ENCODE measurements around the gene FAM187B. TPM values are rescaled to one million over a fixed set of nuclear protein-coding genes. Genes with fewer than 3 reads are reported as not detected.

The FAM187B gene
- total RNA-seq, 1 experiment from 2014 or later = not detected

GRCh38 chr19:35266520-35267352 lies 38.2 kb upstream of the FAM187B start:
- Histone ChIP-seq H3K4me3 (ENCODE audit: insufficient read depth, low read depth, low read length) (peak overlapping the region; percentile 59), H3K27me3 (ENCODE audit: control insufficient read depth, insufficient read depth, low read length) (no peaks in the 10 kb centered on the region), H3K36me3 (replicated peaks; ENCODE audit: control insufficient read depth, insufficient read depth, low read length) (peaks cover 26% of the 10 kb centered on the region)
- DNase-seq = peak; percentile 81

DNA sequence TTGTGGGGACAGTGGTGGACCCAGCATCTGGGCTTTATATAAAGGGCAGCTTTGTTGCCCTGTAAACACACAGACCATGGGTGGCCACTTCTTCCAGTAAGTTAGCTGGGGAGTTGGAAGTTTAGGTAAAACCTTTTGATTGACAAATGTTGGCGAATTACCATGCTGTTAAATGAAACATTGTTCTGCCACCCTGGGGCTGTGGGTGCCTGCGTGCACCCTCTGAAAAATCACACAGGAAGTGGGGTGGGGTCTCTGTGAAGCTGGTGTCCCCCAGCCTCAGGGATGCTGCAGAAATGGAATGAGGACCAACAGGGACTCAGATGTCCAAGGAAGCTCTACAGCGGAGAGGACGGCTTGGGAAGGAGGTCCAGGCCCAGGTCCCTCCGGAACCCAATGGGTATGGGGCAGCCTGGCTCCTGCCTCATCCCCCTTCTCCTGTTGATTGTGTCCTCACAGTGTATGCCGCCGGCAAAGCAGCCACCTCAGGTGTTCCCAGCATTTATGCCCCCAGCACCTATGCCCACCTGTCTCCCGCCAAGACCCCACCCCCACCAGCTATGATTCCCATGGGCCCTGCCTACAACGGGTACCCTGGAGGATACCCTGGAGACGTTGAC lies 37.5 kb upstream of the FAM187B start:
- Histone ChIP-seq H3K4me3 (ENCODE audit: insufficient read depth, low read depth, low read length) (no peak overlapping the region), H3K27me3 (ENCODE audit: control insufficient read depth, insufficient read depth, low read length) (no peaks in the 10 kb centered on the region), H3K36me3 (replicated peaks; ENCODE audit: control insufficient read depth, insufficient read depth, low read length) (peaks cover 19% of the 10 kb centered on the region)
- no peak for DNase-seq

DNA sequence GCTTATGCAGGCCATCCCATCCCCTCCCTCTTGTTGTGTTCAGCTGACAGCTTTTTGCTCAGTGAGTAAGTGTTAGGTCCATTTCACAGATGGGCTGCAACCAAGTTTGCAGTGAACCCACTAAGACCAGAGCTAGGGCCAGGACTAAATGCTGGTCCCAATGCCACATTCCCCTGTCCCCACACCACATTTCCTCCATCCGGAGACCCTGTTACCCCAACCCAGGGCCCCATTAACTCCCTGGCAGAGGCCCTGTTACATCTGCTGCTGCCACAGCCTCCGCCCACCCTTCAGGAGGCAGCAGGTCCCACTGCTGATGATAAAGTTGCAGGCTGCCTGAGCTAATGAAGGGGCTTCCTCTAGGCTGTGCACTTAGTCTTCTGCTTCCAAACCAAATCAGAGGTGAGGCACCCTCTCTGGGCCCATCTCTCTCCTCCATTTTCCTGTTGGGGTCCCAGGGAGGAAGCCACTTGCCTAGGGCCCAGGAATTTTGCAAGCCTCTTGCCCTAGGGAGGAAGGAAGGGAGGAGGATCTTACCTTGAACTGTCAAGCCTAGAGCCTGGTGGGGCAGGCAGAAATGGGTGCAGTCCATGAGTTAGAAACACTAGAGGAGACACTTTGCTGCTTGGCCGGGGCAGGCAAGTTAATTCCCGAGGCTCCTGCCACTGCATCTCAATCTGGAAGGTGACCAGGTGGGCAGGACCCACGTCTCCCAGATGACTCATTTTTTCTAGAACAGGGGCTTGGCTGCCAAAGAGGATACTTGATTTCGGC lies 36.8 kb upstream of the FAM187B start:
- Histone ChIP-seq H3K36me3 (replicated peaks; ENCODE audit: control insufficient read depth, insufficient read depth, low read length) (peaks cover 17% of the 10 kb centered on the region), H3K4me3 (ENCODE audit: insufficient read depth, low read depth, low read length) (no peak overlapping the region), H3K27me3 (ENCODE audit: control insufficient read depth, insufficient read depth, low read length) (no peaks in the 10 kb centered on the region)
- peak; percentile 26 for DNase-seq

DNA sequence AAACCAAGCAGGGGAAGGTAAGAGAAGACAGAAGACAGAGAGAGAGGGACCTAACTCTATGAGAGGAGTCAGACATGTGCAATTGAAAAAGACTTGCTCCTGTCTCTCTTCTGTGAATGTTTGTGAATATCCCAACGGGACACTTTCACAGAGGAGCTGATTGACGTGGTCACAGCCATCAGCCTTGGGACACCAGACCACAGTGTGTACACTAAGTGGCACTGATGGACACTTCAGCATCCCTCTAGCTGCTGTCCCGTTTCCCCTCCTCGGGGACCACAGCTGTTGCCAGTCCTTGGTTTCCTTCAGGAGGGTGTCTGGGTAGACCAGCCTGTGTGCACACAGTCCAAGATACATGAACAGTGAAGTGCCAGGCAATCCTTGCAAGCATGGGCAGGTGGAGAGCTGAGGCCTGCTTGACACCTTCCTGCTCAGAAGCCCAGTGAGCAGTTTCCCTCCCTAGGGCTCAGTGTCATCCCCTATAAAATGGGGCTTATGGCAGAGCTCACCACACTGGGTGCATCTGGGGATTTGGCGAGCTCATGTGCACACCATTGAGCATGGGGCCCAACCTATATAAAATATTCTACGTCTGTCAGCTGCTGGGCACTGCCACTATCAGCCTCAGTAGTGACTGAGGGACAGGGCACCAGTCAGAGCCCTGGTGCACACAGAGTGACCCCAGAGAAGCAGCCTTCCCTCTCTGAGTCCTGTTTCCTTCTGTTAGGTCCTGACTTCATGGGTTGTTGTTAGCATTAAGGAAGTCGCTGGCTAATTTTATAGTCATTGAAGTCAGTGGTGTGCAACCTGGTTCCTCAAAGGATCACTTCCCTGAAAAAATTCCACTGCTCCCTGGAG lies 36.0 kb upstream of the FAM187B start:
- Histone ChIP-seq H3K36me3 (replicated peaks; ENCODE audit: control insufficient read depth, insufficient read depth, low read length) (peaks cover 21% of the 10 kb centered on the region), H3K4me3 (ENCODE audit: insufficient read depth, low read depth, low read length) (no peak overlapping the region), H3K27me3 (ENCODE audit: control insufficient read depth, insufficient read depth, low read length) (no peaks in the 10 kb centered on the region)
- DNase-seq = peak; percentile 10

- Histone ChIP-seq H3K4me3 (ENCODE audit: insufficient read depth, low read depth, low read length) (no peak overlapping the region), H3K27me3 (ENCODE audit: control insufficient read depth, insufficient read depth, low read length) (no peaks in the 10 kb centered on the region), H3K36me3 (replicated peaks; ENCODE audit: control insufficient read depth, insufficient read depth, low read length) (peaks cover 27% of the 10 kb centered on the region)
- peak; percentile 65 for DNase-seq
These were observed 33.7 kb upstream of the FAM187B start for GRCh38 chr19:35262101-35262761.

DNA sequence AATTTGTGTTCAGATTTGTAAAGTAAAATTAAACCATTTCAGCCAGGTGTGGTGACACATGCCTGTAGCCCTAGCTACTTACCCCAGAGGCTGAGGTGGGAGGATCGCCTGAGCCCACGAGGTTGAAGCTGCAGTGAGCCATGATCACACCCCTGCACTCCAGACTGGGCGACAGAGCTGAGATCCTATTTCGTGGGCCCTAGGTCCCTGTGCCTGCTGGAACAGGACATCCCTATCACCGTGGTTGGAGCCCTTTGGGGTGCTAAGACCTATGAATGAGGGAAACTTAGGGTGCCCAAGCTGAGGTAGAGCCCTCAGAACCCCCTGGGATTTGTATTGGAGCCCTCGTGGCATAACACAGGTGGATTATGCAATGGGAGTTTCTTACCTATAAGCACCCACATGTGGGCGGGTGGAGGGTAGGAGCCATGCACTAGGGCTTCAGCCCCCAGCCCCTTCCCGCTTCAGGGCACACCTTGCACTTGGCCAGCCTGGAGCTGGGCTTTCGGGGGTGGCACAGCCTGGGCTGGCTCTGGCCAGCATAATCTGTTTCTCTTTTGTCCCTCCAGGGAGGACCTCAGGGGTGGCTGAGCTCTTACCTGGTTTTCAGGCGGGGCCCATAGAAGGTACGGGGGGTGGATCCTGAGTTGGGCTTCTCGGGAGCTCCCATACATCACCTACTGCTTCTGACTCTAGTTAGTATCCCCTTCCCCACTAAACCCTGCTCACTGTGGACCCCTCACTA lies 33.0 kb upstream of the FAM187B start:
- no peak overlapping the region for H3K4me3 ChIP-seq (ENCODE audit: insufficient read depth, low read depth, low read length)
- no peak for DNase-seq
- H3K36me3 ChIP-seq (replicated peaks; ENCODE audit: control insufficient read depth, insufficient read depth, low read length) = peaks cover 27% of the 10 kb centered on the region
- H3K27me3 ChIP-seq (ENCODE audit: control insufficient read depth, insufficient read depth, low read length) = no peaks in the 10 kb centered on the region

DNA sequence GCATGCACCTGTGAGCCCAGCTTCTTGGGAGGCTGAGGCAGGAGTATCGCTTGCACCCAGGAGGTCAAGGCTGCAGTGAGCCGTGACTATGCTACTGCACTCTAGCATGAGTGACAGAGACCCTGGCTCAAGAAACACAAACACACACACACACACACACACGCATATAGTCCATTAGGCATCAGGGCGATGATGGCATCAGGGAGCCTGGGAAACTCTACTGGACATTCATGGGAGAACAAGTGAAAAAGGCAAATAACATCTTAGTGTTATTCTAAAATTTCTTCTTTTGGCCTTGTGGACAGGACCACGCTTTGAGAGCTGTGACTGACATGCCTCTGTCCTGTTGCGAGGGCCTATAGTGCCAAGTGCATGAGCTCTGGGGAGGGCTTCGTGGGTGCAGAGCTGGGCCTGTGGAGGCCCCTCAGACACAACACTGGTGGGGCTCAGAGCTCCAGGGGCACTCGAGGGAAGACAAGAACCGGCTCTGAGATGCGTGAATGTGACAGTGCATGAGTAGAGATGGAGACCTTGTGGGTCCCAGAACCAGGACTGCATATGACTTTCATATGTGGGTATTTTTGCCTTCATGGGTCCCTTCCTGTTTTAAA lies 32.3 kb upstream of the FAM187B start:
- peak; percentile 20 for DNase-seq

GRCh38 chr19:35257113-35257461 lies 28.5 kb upstream of the FAM187B start:
- Histone ChIP-seq H3K4me3 (ENCODE audit: insufficient read depth, low read depth, low read length) (no peak overlapping the region), H3K36me3 (replicated peaks; ENCODE audit: control insufficient read depth, insufficient read depth, low read length) (peaks cover 24% of the 10 kb centered on the region)
- DNase-seq = peak; percentile 24

More for the DNA sequence above, 32.3 kb upstream of the FAM187B start:
- H3K4me3 ChIP-seq (ENCODE audit: insufficient read depth, low read depth, low read length) = no peak overlapping the region
- H3K27me3 ChIP-seq (ENCODE audit: control insufficient read depth, insufficient read depth, low read length) = no peaks in the 10 kb centered on the region
- peaks cover 26% of the 10 kb centered on the region for H3K36me3 ChIP-seq (replicated peaks; ENCODE audit: control insufficient read depth, insufficient read depth, low read length)

GRCh38 chr19:35256566-35256965 lies 28.0 kb upstream of the FAM187B start:
- Histone ChIP-seq H3K4me3 (ENCODE audit: insufficient read depth, low read depth, low read length) (no peak overlapping the region), H3K36me3 (replicated peaks; ENCODE audit: control insufficient read depth, insufficient read depth, low read length) (peaks cover 24% of the 10 kb centered on the region), H3K27me3 (ENCODE audit: control insufficient read depth, insufficient read depth, low read length) (no peaks in the 10 kb centered on the region)
- DNase-seq = no peak

More at GRCh38 chr19:35257113-35257461, 28.5 kb upstream of the FAM187B start:
- H3K27me3 ChIP-seq (ENCODE audit: control insufficient read depth, insufficient read depth, low read length) = no peaks in the 10 kb centered on the region

GRCh38 chr19:35254341-35255297 lies 26.1 kb upstream of the FAM187B start:
- H3K27me3 ChIP-seq (ENCODE audit: control insufficient read depth, insufficient read depth, low read length) = no peaks in the 10 kb centered on the region
- peaks cover 26% of the 10 kb centered on the region for H3K36me3 ChIP-seq (replicated peaks; ENCODE audit: control insufficient read depth, insufficient read depth, low read length)
- no peak overlapping the region for H3K4me3 ChIP-seq (ENCODE audit: insufficient read depth, low read depth, low read length)
- no peak for DNase-seq

GRCh38 chr19:35253316-35254286 lies 25.1 kb upstream of the FAM187B start:
- Histone ChIP-seq H3K27me3 (ENCODE audit: control insufficient read depth, insufficient read depth, low read length) (no peaks in the 10 kb centered on the region), H3K36me3 (replicated peaks; ENCODE audit: control insufficient read depth, insufficient read depth, low read length) (peaks cover 22% of the 10 kb centered on the region), H3K4me3 (ENCODE audit: insufficient read depth, low read depth, low read length) (no peak overlapping the region)
- peak; percentile 76 for DNase-seq

All from H7 (cell line).